HG03066 (cell line): ENCODE data around the gene TBC1D22A.

Experiments
- ATAC-seq: cut with Tn5 transposase; IDR thresholded peaks from one replicate; pipeline ENCODE4 v1.9.1; 2021; ENCODE audit warnings: low read depth; ENCODE audit not compliant: unreplicated experiment

TBC1D22A gene

DNA sequence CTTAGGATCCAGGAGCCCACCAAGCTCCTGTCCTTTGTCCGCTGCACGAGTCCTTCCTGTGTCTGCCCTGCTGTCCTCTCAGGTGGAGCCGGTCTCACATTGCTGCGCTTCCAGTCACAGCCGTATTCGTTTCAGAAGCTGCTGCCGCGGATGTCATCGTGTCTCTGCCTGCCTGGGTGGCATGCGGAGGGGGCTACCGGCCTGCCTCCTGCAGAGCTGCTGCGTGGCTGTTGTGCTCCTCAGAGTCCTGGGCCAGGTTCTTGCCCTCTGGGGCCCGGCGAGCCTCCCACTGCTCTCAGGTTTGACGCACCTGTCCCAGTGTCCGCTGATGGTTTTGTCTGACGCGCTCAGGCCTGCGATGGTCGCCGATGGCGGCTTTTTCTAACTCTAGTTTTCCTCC lies 254.2 kb downstream of the TBC1D22A start:
- no peak for ATAC-seq

DNA sequence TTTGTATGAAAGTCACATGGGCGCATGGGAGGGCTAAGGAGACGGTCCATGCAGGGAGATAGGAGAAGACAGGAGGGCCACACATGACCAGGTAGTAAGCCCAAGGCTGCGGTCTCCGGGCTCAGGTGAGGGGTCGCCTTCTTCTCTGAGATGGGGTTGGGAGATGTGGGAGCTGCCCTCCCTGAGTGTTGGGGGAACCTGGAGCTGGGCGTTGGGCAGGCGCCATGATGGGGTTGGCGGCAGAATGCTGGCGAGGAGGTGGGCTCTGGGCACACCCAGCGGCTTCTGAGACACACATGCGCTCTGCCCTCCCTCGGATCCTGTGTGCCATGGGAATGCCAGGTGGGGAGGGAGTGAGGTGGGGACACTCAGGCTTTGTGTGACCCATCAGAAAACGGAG lies 254.8 kb downstream of the TBC1D22A start:
- ATAC-seq = no peak

- ATAC-seq = no peak
These were observed 255.8 kb downstream of the TBC1D22A start for GRCh38 chr22:47018010-47018910.

- no peak for ATAC-seq
These were observed 256.8 kb downstream of the TBC1D22A start for GRCh38 chr22:47019012-47019790.

DNA sequence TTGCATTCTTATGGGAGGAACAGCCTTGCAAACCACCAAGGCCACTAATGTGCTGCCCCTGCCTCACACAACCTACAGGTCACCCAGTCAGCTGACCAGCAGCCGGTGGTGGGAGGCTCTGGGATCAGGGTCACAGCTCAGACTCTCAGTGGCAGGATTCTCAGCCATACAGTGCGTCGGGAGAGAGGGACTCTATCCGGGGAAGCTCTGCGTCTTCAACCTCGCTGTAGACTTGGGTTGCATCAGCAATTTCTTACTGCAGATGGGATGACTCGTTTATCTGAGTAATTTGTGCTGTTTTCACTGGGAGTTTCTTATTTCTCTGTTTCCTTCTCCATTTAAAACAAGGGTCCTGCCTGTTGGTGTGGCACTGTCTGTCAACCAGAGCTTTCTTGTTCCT lies 257.7 kb downstream of the TBC1D22A start:
- no peak for ATAC-seq

DNA sequence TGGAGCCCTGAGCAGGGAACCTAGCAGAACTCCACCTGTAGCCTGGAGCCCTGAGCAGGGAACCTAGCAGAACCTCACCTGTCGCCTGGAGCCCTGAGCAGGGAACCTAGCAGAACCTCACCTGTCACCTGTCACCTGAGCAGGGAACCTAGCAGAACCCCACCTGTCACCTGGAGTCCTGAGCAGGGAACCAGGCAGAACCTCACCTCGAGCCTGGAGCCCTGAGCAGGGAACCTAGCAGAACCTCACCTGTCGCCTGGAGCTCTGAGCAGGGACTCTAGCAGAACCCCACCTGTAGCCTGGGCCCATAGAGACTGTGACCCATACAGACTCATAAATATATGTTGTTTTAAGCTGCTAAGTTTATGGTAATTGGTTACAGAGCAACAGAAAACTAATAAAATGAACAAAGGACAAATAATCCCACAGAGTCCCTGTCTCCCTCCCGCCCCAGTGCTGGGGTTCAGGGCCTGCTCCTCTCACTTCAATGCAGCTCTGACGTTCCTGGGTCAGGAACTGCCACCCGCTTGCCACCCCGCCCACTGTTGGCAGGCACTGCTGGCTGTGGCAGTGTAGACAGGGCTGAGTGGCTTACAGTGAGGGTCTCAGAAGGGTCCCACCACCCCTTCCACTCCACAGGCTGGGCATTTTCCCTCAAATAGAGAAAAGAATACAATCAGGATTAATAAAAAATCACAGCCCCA lies 259.1 kb downstream of the TBC1D22A start:
- no peak for ATAC-seq

GRCh38 chr22:47022075-47022473 lies 259.6 kb downstream of the TBC1D22A start:
- ATAC-seq = no peak

GRCh38 chr22:47022475-47022874 lies 260.0 kb downstream of the TBC1D22A start:
- no peak for ATAC-seq

- no peak for ATAC-seq
These were observed 261.4 kb downstream of the TBC1D22A start for GRCh38 chr22:47023871-47024270.

GRCh38 chr22:47027766-47028165 lies 265.3 kb downstream of the TBC1D22A start:
- no peak for ATAC-seq

DNA sequence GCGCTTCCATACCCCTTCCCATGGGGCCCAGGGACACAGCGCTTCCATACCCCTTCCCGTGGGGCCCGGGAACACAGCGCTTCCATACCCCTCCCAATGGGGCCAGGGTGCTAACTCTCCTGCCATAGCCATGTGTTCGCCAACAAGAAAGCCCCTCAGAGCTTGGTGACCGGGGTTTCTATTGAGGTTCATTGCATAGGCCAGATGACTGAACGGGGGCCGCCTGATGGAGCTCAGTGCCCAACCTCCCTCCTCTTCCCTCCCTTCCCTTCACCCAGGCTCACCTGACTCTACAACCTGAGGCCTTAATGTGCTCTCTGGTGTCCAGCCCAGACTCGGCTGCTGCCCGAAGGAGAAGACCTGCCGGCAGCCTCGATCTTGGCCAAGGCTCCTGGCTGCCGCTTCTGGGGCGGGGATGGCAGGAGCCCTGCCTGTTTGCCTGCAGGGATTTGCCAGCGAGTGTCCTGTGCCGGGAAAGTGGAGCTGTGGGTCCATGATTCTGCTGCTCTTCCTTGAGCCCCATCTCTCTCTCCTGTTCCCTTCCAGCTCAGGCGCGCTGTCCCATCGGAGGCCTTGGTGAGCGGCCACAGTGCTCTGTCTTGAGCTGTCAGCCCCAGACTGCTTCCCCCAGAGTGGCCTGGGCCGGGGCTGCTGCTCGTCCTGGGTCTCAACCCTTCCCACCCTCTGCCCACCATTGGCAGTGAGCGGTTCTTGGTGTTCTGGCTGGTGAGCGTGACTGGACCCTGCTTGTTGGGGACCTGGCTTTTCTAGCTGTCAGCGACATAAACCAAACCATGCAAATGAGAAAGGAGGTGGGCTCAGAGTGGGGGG lies 267.0 kb downstream of the TBC1D22A start:
- ATAC-seq = no peak

DNA sequence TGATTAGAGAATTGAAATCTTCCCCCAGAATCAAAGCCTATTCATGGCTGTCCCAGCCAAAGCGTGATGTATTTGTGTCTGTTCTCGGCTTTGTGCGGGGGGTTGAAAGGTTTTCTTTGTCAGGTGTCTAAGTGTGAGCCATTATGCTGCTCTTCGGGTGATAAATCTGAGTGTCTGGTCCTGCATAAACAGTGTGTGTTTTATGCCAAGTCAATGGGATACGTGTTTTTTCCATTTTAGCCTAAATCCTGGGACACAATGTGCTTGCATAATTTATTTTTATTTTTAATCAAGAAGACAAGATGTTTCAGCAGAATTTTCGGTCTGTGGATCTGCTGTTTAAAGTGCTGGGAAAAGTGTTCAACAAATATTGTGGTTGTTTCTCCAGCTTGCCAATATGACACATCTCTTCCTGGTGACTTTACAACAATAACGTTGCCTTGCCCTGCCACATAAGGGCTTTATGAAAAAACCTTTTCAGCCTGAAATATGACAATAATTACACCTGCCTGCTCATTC lies 267.8 kb downstream of the TBC1D22A start:
- no peak for ATAC-seq

GRCh38 chr22:47030881-47031627 lies 268.6 kb downstream of the TBC1D22A start:
- no peak for ATAC-seq

- ATAC-seq = no peak
These were observed 269.1 kb downstream of the TBC1D22A start for GRCh38 chr22:47031628-47031915.

DNA sequence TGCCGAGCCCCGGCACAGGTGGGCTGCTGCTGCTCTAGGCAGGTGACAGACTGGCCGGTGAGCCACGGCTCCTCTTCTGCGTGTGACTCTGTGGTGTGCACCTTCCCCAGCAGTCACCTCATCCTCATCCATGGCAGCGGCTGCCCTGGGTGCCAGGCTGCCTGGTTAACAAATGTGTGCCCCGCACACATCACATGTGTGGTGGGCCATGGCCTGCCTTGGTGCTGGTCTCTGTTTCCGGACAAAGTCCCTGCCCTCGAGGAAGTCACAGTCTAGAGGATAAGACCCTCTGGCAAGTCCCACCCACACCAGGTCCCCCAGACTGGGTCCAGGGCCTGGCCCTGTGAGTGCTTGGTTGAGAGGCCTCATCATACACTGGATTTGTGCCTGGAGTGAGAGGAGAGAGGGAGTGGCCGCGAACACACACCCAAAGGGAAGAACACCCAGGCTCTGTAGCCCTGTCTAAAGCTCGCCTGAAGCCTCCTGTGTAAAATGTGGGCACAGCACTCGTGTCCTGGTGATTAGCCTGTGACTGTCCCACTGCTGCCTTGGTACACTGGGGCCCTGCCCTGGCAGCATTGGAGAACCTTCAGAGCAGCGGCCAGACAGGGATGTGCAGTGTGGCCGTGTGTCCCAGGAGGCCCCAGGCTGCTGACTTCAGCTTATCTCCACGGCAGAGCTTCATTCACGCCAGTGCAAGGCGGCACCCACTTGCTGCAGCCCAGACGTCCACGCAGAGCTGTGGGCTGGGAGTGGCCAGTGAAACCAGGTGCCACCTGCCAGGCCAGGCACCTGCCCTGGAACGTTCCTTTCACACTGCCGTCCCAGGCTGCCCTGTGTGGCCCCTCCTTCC lies 269.9 kb downstream of the TBC1D22A start:
- no peak for ATAC-seq

DNA sequence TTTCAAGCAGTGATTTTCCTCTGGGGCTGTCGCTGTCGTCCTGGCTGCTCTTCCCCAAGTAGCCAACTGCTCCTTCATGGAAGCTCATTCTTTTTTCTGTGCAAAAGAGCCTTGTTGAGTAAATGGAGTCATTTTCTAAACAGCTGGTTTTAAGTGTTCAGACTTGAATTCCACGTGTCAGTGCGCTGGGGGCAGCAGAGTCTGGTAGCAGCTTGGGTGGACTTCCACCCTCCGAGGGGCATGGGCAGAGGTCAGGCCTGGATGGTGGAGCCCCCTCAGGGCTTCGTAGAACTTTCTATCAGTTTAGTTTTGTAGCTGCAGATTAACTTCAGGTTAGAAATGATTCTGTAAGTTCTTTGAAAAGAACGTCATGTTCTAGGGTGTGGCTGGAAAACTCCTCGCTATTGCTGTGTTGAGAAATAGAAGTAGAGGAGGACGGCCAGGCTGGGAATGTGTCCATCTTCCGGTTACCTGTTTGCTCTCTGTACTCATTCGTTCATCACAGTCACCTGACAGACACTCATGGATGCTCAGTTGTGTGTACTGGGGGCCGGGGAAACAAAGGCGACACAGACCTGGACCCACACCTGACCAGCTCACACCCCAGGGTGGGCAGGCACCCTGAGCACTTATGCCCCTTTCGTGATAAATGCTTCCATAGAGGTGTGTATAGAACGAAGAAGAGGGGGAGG lies 270.7 kb downstream of the TBC1D22A start:
- no peak for ATAC-seq

- ATAC-seq = no peak
These were observed 271.2 kb downstream of the TBC1D22A start for GRCh38 chr22:47033648-47034000.
